Small intestine (tissue), 7 donors: ENCODE measurements around the gene BFAR. TPM values are rescaled to one million over a fixed set of nuclear protein-coding genes. Genes with fewer than 3 reads are reported as not detected.
"Not testable (repeated sequence)": the region's sequence is repeated elsewhere in the genome, so short reads cannot be mapped to it uniquely, and the experiment has no call there.

Source experiments
- DNase-seq, 2 donors: peaks; one replicate each; pipeline versions ENCODE4 v3.0.0 to v3.0.0-alpha.2; 2013
- FAIRE-seq: peaks from 2 replicates; lab custom pipeline; 2012; peaks lifted over from hg19 to GRCh38; lab: Jason Lieb, UNC
- H3K27ac ChIP-seq, 3 donors: one replicate each; pipeline ENCODE4 v1.5.1; 2013; ENCODE audit warnings: low read length in 2 of 3, mild to moderate bottlenecking in 2 of 3, control low read depth in 1 of 3, inconsistent platforms in 1 of 3, low read depth in 1 of 3, moderate library complexity in 1 of 3
- H3K27me3 ChIP-seq, 3 donors: one replicate each; pipeline ENCODE4 v1.6.1; 2013; ENCODE audit warnings: low read length in 3 of 3, inconsistent platforms in 1 of 3; ENCODE audit not compliant: control insufficient read depth in 3 of 3, insufficient read depth in 3 of 3
- H3K36me3 ChIP-seq, 3 donors: one replicate each; pipeline ENCODE4 v1.6.1; 2013; ENCODE audit warnings: low read length in 3 of 3, inconsistent platforms in 1 of 3, low read depth in 1 of 3, mild to moderate bottlenecking in 1 of 3, moderate library complexity in 1 of 3; ENCODE audit not compliant: control insufficient read depth in 3 of 3, insufficient read depth in 2 of 3
- H3K4me1 ChIP-seq, 3 donors: one replicate each; pipeline ENCODE4 v1.6.1; 2013; ENCODE audit warnings: low read length in 2 of 3, inconsistent platforms in 1 of 3, low read depth in 1 of 3, mild to moderate bottlenecking in 1 of 3, moderate library complexity in 1 of 3; ENCODE audit not compliant: control insufficient read depth in 3 of 3, insufficient read depth in 2 of 3
- H3K4me3 ChIP-seq, 3 donors: one replicate each; pipeline ENCODE4 v1.5.1; 2013; ENCODE audit warnings: low read length in 3 of 3, control low read depth in 1 of 3, inconsistent platforms in 1 of 3, low read depth in 1 of 3, mild to moderate bottlenecking in 1 of 3, moderate library complexity in 1 of 3
- H3K9me3 ChIP-seq, 2 donors: one replicate each; pipeline ENCODE4 v1.6.1; 2013; ENCODE audit warnings: low read depth in 1 of 2, low read length in 1 of 2; ENCODE audit not compliant: control insufficient read depth in 2 of 2, insufficient read depth in 1 of 2
- WGBS, 3 donors: extraction: QIAGEN DNeasy Blood & Tissue Kit; methylation state at CpG; one replicate each; pipeline ENCODE4 v1.1.7; 2013; 5-methylcytosine and 5-hydroxymethylcytosine counted together
- polyA plus RNA-seq, 4 donors: library from polyadenylated mRNA; stranded (reverse) in 3 of 4; unstranded in 1 of 4; fragments of 200-250 nt in 3 of 4; fragments of 120-200 nt in 1 of 4; gene quantifications; one replicate each; pipeline versions ENCODE4 v1.2.1 to v1.2.3, GENCODE V29; 2013
- donor health status: healthy with polysubstance abuse.
- donor health status: control.
- donor health status: control.
- donor health status: Bipolar disorder and iron deficiency.
- donor health status: healthy.

Gene BFAR
- polyA plus RNA-seq, 4 donors = 38.9 to 62.1 (median 43.7) TPM

GRCh38 chr16:14629612-14629918, 3.2 kb upstream of the BFAR start:
- FAIRE-seq = no peak
- Histone ChIP-seq H3K9me3 (peaks cover 0 to 3% of the 10 kb centered on the region in 2 donors), H3K4me3 (peak overlapping the region; percentile 83 to 97 (median 88)), H3K4me1 (peaks cover 3 to 15% (median 11%) of the 10 kb centered on the region in 3 donors), H3K27me3 (no peaks in the 10 kb centered on the region), H3K36me3 (peaks cover 2 to 18% (median 2%) of the 10 kb centered on the region in 3 donors), H3K27ac (peak overlapping the region; percentile 86 to 97 (median 86))
- WGBS, 3 donors = 1 to 3% (median 1%) methylated on average over 17 of the region's 17 CpGs
- DNase-seq = peak in 1 of 2 donors; percentile 27

GRCh38 chr16:14629919-14630619, 2.7 kb upstream of the BFAR start, which contains the start of gene PARN:
Gene PARN (minus strand): TSS chr16:14630260. CDS start chr16:14630125, 135 bp downstream.
- 1 to 2% (median 1%) methylated on average over 38 to 51 of the region's 51 CpGs for WGBS, 3 donors
- FAIRE-seq = no peak

DNA sequence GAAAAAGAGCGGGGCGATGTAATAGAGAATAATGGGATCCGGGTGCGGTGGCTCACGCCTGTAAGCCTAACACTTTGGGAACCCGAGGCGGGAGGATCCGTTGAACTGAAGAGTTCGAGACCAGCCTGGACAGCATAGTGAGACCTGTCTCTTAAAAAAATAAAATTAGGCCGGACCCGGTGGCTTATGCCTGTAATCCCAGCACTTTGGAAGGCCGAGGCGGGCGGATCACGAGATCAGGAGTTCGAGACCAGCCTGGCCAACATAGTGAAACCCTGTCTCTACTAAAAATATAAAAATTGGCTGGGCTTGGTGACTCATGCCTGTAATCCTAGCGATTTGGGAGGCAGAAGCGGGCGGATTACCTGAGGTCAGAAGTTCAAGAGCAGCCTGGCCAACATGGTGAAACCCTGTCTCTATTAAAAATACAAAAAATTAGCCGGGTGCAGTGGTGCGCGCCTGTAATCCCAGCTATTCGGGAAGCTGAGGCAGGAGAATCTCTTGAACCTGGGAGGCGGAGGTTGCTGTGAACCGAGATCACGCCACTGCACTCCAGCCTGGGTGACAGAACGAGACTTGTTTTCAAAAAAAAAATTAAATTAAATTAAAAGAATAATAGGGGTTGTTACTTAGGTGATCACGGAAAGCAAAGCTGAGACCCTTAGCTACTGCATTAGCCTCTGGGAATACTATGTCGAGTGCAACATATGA, 2.0 kb upstream of the BFAR start:
- H3K9me3 ChIP-seq, FAIRE-seq, H3K27me3 ChIP-seq, DNase-seq: not testable (repeated sequence)
- Histone ChIP-seq H3K36me3 (peaks cover 2 to 13% (median 2%) of the 10 kb centered on the region in 3 donors), H3K4me3 (peak overlapping the region in 1 of 3 donors; percentile 31), H3K4me1 (peaks cover 6 to 28% (median 21%) of the 10 kb centered on the region in 3 donors), H3K27ac (peak overlapping the region; percentile 71 to 97 (median 92))
- 84 to 86% (median 85%) methylated on average over 27 to 29 of the region's 29 CpGs for WGBS, 3 donors

More at GRCh38 chr16:14629919-14630619, 2.7 kb upstream of the BFAR start, which contains the start of gene PARN:
- Histone ChIP-seq H3K27ac (peak within 1 kb of the TSS; percentile 86 to 97 (median 92)), H3K4me1 (peaks cover 5 to 20% (median 16%) of the 10 kb centered on the region in 3 donors), H3K4me3 (peak within 1 kb of the TSS; percentile 83 to 97 (median 88)), H3K9me3 (peaks cover 0 to 3% of the 10 kb centered on the region in 2 donors), H3K36me3 (peaks cover 2 to 14% (median 2%) of the 10 kb centered on the region in 3 donors), H3K27me3 (no peaks in the 10 kb centered on the region)
- peak; percentile 97 to 99 for DNase-seq

DNA sequence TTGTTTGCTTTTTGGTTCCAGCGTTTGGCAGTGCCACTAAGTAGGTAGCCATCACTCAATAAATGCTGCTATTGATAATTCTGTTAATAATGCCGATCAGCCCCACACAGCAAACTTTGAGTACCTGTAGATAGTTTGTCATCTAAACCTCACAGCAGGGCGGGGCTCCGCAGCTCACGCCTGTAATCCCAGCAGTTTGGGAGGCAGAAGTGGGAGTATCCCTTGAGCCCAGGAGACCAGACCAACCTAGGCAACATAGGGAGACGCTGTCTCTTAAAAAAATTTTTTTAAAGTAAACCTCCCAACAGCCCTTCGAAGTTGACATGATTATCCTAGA, 1.6 kb downstream of the BFAR start:
- H3K36me3 ChIP-seq = peaks cover 0 to 15% (median 4%) of the 10 kb centered on the region in 3 donors
- H3K9me3 ChIP-seq = peaks cover 0 to 3% of the 10 kb centered on the region in 2 donors
- DNase-seq (no peak), FAIRE-seq (no peak)
- no peaks in the 10 kb centered on the region for H3K27me3 ChIP-seq
- peak overlapping the region; percentile 95 to 100 (median 99) for H3K27ac ChIP-seq
- H3K4me1 ChIP-seq = peaks cover 10 to 31% (median 18%) of the 10 kb centered on the region in 3 donors
- peak overlapping the region in 2 of 3 donors; percentile 24 to 93 for H3K4me3 ChIP-seq
- WGBS, 3 donors = 26 to 54% (median 42%) methylated on average over 7 of the region's 7 CpGs

- H3K36me3 ChIP-seq = peaks cover 0 to 25% (median 4%) of the 10 kb centered on the region in 3 donors
- DNase-seq (peak; percentile 63 to 80), FAIRE-seq (no peak)
- no peak overlapping the region for H3K4me3 ChIP-seq
- H3K27ac ChIP-seq = peak overlapping the region; percentile 57 to 100 (median 65)
- H3K4me1 ChIP-seq = peaks cover 12 to 31% (median 19%) of the 10 kb centered on the region in 3 donors
- peaks cover 0 to 1% of the 10 kb centered on the region in 2 donors for H3K9me3 ChIP-seq
- WGBS, 3 donors = 25 to 53% (median 44%) methylated on average over 12 of the region's 12 CpGs
- H3K27me3 ChIP-seq = no peaks in the 10 kb centered on the region
Measured at GRCh38 chr16:14635395-14636165, 2.8 kb downstream of the BFAR start.

- FAIRE-seq, H3K9me3 ChIP-seq, H3K4me3 ChIP-seq, H3K27me3 ChIP-seq: not testable (repeated sequence)
- WGBS, 3 donors = 22 to 46% (median 34%) methylated on average over 17 of the region's 17 CpGs
- Histone ChIP-seq H3K4me1 (peaks cover 12 to 31% (median 19%) of the 10 kb centered on the region in 3 donors), H3K36me3 (peaks cover 0 to 29% (median 4%) of the 10 kb centered on the region in 3 donors), H3K27ac (peak overlapping the region; percentile 57 to 100 (median 65))
- DNase-seq = peak; percentile 45 to 71
Measured at GRCh38 chr16:14636179-14636950, 3.6 kb downstream of the BFAR start.

GRCh38 chr16:14636951-14637240, 4.1 kb downstream of the BFAR start:
- Histone ChIP-seq H3K27ac (peak overlapping the region; percentile 22 to 63 (median 54)), H3K4me1 (peaks cover 15 to 28% (median 19%) of the 10 kb centered on the region in 3 donors)
- 11 to 41% (median 33%) methylated on average over 1 of the region's 1 CpG for WGBS, 3 donors

More at GRCh38 chr16:14636951-14637240, 4.1 kb downstream of the BFAR start:
- not testable (repeated sequence) for FAIRE-seq, H3K27me3 ChIP-seq, H3K9me3 ChIP-seq, H3K4me3 ChIP-seq, DNase-seq
- peaks cover 0 to 30% (median 4%) of the 10 kb centered on the region in 3 donors for H3K36me3 ChIP-seq
